IPS-11a (cell line): ENCODE data around the gene ATG10.
"Not testable (repeated sequence)": the region's sequence is repeated elsewhere in the genome, so short reads cannot be mapped to it uniquely, and the experiment has no call there.

Experiments
- H3K4me3 ChIP-seq: one replicate; pipeline ENCODE4 v1.5.1; 2013; ENCODE audit warnings: low read depth, low read length, control low read depth

Gene ATG10

GRCh38 chr5:81980598-81981260 is 8.9 kb downstream of the ATG10 start:
- H3K4me3 ChIP-seq: no peak overlapping the region

GRCh38 chr5:81982172-81982685 is 10.4 kb downstream of the ATG10 start:
- H3K4me3 ChIP-seq: not testable (repeated sequence)

- H3K4me3 ChIP-seq: not testable (repeated sequence)
These were observed 11.3 kb downstream of the ATG10 start for GRCh38 chr5:81983148-81983547.

GRCh38 chr5:81983563-81983962 is 11.7 kb downstream of the ATG10 start:
- H3K4me3 ChIP-seq: not testable (repeated sequence)

GRCh38 chr5:81986126-81986525 is 14.3 kb downstream of the ATG10 start:
- no peak overlapping the region for H3K4me3 ChIP-seq

- no peak overlapping the region for H3K4me3 ChIP-seq
These were observed 17.4 kb downstream of the ATG10 start for GRCh38 chr5:81989204-81989603.

GRCh38 chr5:81994679-81995078 is 22.9 kb downstream of the ATG10 start:
- H3K4me3 ChIP-seq: no peak overlapping the region

GRCh38 chr5:81995407-81995806 is 23.6 kb downstream of the ATG10 start:
- H3K4me3 ChIP-seq: no peak overlapping the region

- no peak overlapping the region for H3K4me3 ChIP-seq
These were observed 32.7 kb downstream of the ATG10 start for GRCh38 chr5:82004511-82004910.

GRCh38 chr5:82009869-82010268 is 38.0 kb downstream of the ATG10 start:
- H3K4me3 ChIP-seq: not testable (repeated sequence)

GRCh38 chr5:82010696-82011095 is 38.9 kb downstream of the ATG10 start:
- no peak overlapping the region for H3K4me3 ChIP-seq

GRCh38 chr5:82011761-82012160 is 39.9 kb downstream of the ATG10 start:
- H3K4me3 ChIP-seq: no peak overlapping the region

GRCh38 chr5:82014644-82015043 is 42.8 kb downstream of the ATG10 start:
- H3K4me3 ChIP-seq: not testable (repeated sequence)

- H3K4me3 ChIP-seq: no peak overlapping the region
These were observed 46.6 kb downstream of the ATG10 start for GRCh38 chr5:82018462-82018861.

- no peak overlapping the region for H3K4me3 ChIP-seq
These were observed 47.7 kb downstream of the ATG10 start for GRCh38 chr5:82019342-82020138.

GRCh38 chr5:82022499-82022898 is 50.7 kb downstream of the ATG10 start:
- no peak overlapping the region for H3K4me3 ChIP-seq

- H3K4me3 ChIP-seq: no peak overlapping the region
These were observed 51.8 kb downstream of the ATG10 start for GRCh38 chr5:82023644-82024043.

- no peak overlapping the region for H3K4me3 ChIP-seq
These were observed 59.6 kb downstream of the ATG10 start for GRCh38 chr5:82031220-82032119.

- not testable (repeated sequence) for H3K4me3 ChIP-seq
These were observed 71.1 kb downstream of the ATG10 start for GRCh38 chr5:82042894-82043293.

GRCh38 chr5:82044010-82044409 is 72.2 kb downstream of the ATG10 start:
- H3K4me3 ChIP-seq: no peak overlapping the region

- no peak overlapping the region for H3K4me3 ChIP-seq
These were observed 73.9 kb downstream of the ATG10 start for GRCh38 chr5:82045554-82046275.
